ENCODE results near the gene RBBP4. TPM values are rescaled to one million over a fixed set of nuclear protein-coding genes. Genes with fewer than 3 reads are reported as not detected.

The RBBP4 gene
- total and polyA plus RNA-seq, 2 of the 13 experiments (the other 11 are each of a cell fraction or from before 2014, with no cell fraction given): 64.4 to 166 TPM

- TF ChIP-seq FUBP1 (CRISPR knock-in tag; IDR thresholded peaks at IDR 0.05; ENCODE audit: borderline replicate concordance): 0 out of 2 replicates have a peak, but pooled peaks have one; percentile 32
- TF ChIP-seq ZNF776 (CRISPR knock-in tag; IDR thresholded peaks at IDR 0.05): 0 out of 2 replicates have a peak, but pooled peaks have one; percentile 81
- 0 out of 2 replicates have a peak, but pooled peaks have one; percentile 19 for TF ChIP-seq MYC (CRISPR knock-in tag; IDR thresholded peaks at IDR 0.05; ENCODE audit: borderline replicate concordance)
- TF ChIP-seq POGZ (CRISPR knock-in tag; IDR thresholded peaks at IDR 0.05): peak; percentile 32; the same call in 1 of the 2 replicates
- TF ChIP-seq TFE3 (CRISPR knock-in tag; IDR thresholded peaks at IDR 0.05): no peak
- no peak for TF ChIP-seq ZSCAN9 (CRISPR knock-in tag; IDR thresholded peaks at IDR 0.05; ENCODE audit: borderline replicate concordance)
- TF ChIP-seq KDM2A (CRISPR knock-in tag; IDR thresholded peaks at IDR 0.05; ENCODE audit: borderline replicate concordance, low read depth): 0 out of 2 replicates have a peak, but pooled peaks have one; percentile 46
- TF ChIP-seq, protein P1, sequence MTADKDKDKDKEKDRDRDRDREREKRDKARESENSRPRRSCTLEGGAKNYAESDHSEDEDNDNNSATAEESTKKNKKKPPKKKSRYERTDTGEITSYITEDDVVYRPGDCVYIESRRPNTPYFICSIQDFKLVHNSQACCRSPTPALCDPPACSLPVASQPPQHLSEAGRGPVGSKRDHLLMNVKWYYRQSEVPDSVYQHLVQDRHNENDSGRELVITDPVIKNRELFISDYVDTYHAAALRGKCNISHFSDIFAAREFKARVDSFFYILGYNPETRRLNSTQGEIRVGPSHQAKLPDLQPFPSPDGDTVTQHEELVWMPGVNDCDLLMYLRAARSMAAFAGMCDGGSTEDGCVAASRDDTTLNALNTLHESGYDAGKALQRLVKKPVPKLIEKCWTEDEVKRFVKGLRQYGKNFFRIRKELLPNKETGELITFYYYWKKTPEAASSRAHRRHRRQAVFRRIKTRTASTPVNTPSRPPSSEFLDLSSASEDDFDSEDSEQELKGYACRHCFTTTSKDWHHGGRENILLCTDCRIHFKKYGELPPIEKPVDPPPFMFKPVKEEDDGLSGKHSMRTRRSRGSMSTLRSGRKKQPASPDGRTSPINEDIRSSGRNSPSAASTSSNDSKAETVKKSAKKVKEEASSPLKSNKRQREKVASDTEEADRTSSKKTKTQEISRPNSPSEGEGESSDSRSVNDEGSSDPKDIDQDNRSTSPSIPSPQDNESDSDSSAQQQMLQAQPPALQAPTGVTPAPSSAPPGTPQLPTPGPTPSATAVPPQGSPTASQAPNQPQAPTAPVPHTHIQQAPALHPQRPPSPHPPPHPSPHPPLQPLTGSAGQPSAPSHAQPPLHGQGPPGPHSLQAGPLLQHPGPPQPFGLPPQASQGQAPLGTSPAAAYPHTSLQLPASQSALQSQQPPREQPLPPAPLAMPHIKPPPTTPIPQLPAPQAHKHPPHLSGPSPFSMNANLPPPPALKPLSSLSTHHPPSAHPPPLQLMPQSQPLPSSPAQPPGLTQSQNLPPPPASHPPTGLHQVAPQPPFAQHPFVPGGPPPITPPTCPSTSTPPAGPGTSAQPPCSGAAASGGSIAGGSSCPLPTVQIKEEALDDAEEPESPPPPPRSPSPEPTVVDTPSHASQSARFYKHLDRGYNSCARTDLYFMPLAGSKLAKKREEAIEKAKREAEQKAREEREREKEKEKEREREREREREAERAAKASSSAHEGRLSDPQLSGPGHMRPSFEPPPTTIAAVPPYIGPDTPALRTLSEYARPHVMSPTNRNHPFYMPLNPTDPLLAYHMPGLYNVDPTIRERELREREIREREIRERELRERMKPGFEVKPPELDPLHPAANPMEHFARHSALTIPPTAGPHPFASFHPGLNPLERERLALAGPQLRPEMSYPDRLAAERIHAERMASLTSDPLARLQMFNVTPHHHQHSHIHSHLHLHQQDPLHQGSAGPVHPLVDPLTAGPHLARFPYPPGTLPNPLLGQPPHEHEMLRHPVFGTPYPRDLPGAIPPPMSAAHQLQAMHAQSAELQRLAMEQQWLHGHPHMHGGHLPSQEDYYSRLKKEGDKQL (CRISPR knock-in tag; IDR thresholded peaks at IDR 0.05; ENCODE audit: low read depth): no peak
- TF ChIP-seq POLR2A (IDR thresholded peaks at IDR 0.05; ENCODE audit: insufficient read depth in 1 of 2, low read depth in 2 of 2, low read length in 2 of 2): peak; percentile 52 to 67
- TF ChIP-seq ZNF331 (CRISPR knock-in tag; IDR thresholded peaks at IDR 0.05): peak; percentile 63
- TF ChIP-seq ZNF788 (CRISPR knock-in tag; IDR thresholded peaks at IDR 0.05; ENCODE audit: borderline replicate concordance): peak; percentile 45; the same call in 1 of the 2 replicates
- TF ChIP-seq, protein P2, sequence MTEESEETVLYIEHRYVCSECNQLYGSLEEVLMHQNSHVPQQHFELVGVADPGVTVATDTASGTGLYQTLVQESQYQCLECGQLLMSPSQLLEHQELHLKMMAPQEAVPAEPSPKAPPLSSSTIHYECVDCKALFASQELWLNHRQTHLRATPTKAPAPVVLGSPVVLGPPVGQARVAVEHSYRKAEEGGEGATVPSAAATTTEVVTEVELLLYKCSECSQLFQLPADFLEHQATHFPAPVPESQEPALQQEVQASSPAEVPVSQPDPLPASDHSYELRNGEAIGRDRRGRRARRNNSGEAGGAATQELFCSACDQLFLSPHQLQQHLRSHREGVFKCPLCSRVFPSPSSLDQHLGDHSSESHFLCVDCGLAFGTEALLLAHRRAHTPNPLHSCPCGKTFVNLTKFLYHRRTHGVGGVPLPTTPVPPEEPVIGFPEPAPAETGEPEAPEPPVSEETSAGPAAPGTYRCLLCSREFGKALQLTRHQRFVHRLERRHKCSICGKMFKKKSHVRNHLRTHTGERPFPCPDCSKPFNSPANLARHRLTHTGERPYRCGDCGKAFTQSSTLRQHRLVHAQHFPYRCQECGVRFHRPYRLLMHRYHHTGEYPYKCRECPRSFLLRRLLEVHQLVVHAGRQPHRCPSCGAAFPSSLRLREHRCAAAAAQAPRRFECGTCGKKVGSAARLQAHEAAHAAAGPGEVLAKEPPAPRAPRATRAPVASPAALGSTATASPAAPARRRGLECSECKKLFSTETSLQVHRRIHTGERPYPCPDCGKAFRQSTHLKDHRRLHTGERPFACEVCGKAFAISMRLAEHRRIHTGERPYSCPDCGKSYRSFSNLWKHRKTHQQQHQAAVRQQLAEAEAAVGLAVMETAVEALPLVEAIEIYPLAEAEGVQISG (CRISPR knock-in tag; IDR thresholded peaks at IDR 0.05): peak; percentile 93
- TF ChIP-seq, protein P3, sequence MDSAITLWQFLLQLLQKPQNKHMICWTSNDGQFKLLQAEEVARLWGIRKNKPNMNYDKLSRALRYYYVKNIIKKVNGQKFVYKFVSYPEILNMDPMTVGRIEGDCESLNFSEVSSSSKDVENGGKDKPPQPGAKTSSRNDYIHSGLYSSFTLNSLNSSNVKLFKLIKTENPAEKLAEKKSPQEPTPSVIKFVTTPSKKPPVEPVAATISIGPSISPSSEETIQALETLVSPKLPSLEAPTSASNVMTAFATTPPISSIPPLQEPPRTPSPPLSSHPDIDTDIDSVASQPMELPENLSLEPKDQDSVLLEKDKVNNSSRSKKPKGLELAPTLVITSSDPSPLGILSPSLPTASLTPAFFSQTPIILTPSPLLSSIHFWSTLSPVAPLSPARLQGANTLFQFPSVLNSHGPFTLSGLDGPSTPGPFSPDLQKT (CRISPR knock-in tag; IDR thresholded peaks at IDR 0.05; ENCODE audit: borderline replicate concordance): no peak
- peak; percentile 49 for TF ChIP-seq MAX (IDR thresholded peaks at IDR 0.05)
- no peak for TF ChIP-seq NFE2L1 (CRISPR knock-in tag; IDR thresholded peaks at IDR 0.05; ENCODE audit: borderline replicate concordance)
Observed at GRCh38 chr1:32695098-32695904, 44.3 kb downstream of the RBBP4 start (continued).
